IPS DF 6.9 (cell line): ENCODE measurements around the gene SCAI.

Source experiments
- DNase-seq: peaks from one replicate; pipeline ENCODE4 v3.0.0-alpha.2; 2013; ENCODE audit warnings: low read depth, low spot score
- H3K27ac ChIP-seq: one replicate; pipeline ENCODE4 v1.5.1; 2013; ENCODE audit warnings: low read length, control low read depth
- H3K27me3 ChIP-seq: 2 replicates; pipeline ENCODE4 v1.6.1; 2013; ENCODE audit warnings: mild to moderate bottlenecking, low read length; ENCODE audit not compliant: control insufficient read depth, insufficient read depth
- H3K36me3 ChIP-seq: 2 replicates; pipeline ENCODE4 v1.6.1; 2013; ENCODE audit warnings: low read length; ENCODE audit not compliant: control insufficient read depth, insufficient read depth
- H3K4me1 ChIP-seq: 2 replicates; pipeline ENCODE4 v1.6.1; 2013; ENCODE audit warnings: low read length; ENCODE audit not compliant: control insufficient read depth, insufficient read depth
- H3K4me3 ChIP-seq: 2 replicates; pipeline ENCODE4 v1.5.1; 2013; ENCODE audit warnings: mild to moderate bottlenecking, low read length
- H3K9me3 ChIP-seq: 2 replicates; pipeline ENCODE4 v1.6.1; 2013; ENCODE audit warnings: low read length, inconsistent platforms; ENCODE audit not compliant: control insufficient read depth, insufficient read depth
- WGBS: extraction: QIAGEN DNeasy Blood & Tissue Kit; methylation state at CpG from one replicate; pipeline ENCODE4 v1.1.7; 2013; ENCODE audit warnings: mixed read lengths, missing lambda C conversion rate; ENCODE audit not compliant: insufficient read length, insufficient coverage; 5-methylcytosine and 5-hydroxymethylcytosine counted together

SCAI gene

DNA sequence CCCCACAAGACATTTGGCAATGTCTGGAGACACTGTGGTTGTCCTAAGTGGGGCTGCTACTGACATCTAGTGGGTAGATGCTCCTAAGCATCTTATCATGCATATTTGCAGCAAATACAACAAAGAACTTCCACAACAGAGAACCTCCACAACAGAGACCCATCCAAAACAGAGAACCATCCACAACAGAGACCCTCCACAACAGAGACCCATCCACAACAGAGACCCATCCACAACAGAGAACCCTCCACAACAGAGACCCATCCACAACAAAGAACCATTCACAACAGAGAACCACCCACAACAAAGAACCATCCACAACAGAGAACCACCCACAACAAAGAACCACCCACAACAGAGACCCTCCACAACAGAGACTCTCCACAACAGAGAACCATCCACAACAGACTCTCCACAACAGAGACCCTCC, 248.6 kb downstream of the SCAI start:
- H3K27ac ChIP-seq, result no peak overlapping the region
- H3K36me3 ChIP-seq, result no peaks in the 10 kb centered on the region
- no peaks in the 10 kb centered on the region for H3K9me3 ChIP-seq
- peak; percentile 54 for DNase-seq
- H3K4me3 ChIP-seq, result no peak overlapping the region
- no peaks in the 10 kb centered on the region for H3K27me3 ChIP-seq
- H3K4me1 ChIP-seq, result no peaks in the 10 kb centered on the region

DNA sequence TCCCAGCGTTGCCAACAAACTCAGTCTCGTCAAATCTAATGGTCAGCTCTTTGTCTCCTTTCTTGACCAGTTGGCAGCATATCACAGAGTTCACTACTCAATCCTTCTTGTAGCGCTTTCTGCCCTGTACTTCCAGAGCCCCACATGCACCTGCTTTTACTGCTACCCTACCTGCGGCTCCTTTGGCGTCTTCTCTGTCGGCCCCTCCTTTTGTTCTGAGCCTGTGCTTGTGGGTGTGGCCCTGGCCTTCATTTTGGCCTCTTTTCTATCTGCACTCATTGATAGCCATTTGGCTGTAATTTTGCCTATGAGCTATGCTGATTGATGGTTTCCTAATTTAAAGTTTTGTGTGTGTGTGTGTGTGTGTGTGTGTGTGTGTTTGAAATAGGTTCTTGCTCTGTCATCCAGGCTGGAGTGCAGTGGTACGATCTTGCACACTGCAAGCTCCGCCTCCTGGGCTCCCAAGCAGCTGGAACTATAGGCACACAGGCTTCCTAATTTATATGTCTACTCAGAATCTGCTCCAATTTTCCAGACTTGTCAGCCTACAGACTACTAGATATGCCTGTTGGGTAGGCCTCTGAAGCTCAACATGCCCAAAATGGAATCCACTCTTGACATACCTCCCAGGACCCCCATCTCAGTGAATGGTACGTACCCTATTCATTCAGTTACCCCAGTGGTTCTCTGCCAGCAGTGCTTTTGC, 249.1 kb downstream of the SCAI start:
- Histone ChIP-seq H3K9me3 (no peaks in the 10 kb centered on the region), H3K36me3 (no peaks in the 10 kb centered on the region), H3K27me3 (no peaks in the 10 kb centered on the region), H3K4me1 (no peaks in the 10 kb centered on the region), H3K4me3 (no peak overlapping the region), H3K27ac (no peak overlapping the region)
- WGBS, result no CpG with 5 or more reads among the region's 9 CpGs
- DNase-seq, result no peak
